Measurements from ENCODE around the gene AMBRA1.

Gene AMBRA1

DNA sequence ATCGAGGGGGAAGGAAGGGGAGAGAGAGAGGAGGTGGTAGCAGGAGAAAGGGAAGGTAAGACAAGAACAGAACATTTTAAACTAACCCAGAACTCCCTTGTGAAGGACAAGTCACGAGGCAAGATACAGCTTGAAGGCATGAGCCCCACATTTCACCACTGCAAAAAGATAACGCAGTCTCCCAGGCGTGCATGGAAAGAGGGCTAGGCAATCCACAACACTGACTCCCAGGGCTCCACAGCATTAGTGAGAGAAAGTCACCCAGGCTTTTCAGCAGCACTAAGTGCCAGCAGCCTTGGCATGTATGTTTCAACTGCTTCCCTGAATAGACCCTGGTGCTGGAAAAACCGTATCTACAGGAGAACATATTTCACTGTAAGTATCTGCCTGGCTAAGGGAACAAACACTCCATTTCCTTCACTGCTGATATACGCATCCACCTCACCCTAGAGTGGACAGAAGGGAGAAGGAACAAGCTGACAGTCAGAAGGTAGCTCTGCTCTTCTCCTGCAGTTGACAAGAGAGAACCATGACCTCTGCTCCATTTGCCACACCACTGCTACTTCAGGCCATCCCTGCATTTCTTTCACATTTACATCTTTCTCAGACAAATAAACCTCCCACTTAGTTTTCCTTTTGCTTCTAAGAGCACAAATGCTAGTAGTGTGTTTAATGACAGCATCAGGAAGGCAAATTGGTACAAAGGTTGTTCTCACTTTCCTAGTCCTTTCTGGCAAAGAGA, 87.9 kb downstream of the AMBRA1 start:
- no peak for DNase-seq

DNA sequence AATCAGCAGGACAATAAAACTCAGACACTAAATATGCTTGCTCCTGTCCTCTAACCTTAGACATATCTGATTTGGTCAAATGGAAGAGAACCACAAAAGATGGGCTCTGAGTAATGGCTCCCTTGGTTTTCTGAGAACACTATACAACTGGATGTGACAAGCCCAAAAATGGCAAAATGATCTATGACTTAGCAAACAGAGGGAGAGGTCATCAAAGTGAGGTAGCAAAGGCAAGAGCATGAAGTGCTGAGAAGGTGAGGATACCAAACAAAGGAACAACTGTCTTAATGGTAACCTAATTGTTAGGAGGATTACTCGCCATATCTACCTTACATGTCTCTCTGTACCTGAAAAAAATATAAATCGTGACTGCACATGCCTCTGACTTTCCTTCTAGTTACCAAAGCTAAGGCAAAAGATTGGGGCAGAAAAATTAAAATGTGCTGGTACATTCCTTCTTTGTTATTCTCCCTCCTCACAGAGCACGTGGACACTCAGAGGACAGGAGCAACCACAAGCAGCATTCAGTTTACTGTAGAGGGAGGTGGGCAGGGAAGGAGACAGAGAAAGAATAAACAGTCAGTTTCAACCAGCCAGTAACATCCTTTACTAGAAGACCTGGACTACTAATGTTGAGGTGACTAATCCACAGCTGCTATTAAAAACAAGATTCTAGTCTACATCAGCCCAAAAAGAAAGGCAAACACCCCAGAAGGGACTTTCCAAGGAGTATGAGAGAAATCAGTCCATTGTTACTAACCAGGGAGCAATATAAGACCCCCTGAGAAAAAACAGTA, 88.8 kb downstream of the AMBRA1 start:
- DNase-seq: no peak

DNA sequence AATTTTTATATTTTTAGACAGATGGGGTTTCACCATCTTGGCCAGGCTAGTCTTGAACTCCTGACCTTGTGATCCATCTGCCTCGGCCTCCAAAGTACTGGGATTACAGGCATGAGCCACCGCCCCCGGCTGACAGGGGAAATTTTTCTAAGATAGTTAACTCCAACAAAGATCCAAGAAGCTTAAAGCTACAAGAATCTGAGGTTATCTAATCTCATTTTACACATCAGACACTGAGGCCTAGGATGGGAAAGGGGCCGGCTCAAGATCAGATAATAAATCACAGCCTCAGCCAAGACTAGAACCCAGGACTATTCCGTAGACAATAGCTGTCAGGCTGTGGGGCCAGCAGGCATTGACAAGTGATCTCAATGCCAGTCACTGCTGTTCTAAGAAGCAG, 94.0 kb downstream of the AMBRA1 start:
- DNase-seq: peak; percentile 24

- peak; percentile 14 for DNase-seq
These were observed 94.9 kb downstream of the AMBRA1 start for GRCh38 chr11:46498968-46499367.

DNA sequence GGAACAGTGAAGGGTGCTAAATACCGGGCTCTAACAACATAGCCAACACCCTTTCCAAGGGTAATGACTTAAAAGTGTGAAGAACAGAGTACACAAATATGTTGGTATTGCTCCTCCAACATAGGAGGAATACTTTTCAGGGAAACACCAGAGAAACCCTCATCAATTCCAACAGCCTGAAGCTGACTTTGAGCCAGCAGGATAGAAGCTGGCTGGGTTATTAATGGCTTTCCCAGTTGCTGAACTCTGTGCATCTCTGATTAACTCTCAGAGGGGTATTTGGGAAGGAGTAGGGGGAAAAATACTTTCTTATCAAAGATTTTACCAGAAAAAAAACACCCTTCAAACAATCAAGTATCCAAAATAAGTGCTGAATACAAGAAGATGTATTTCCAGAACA, 95.6 kb downstream of the AMBRA1 start:
- DNase-seq: no peak

DNA sequence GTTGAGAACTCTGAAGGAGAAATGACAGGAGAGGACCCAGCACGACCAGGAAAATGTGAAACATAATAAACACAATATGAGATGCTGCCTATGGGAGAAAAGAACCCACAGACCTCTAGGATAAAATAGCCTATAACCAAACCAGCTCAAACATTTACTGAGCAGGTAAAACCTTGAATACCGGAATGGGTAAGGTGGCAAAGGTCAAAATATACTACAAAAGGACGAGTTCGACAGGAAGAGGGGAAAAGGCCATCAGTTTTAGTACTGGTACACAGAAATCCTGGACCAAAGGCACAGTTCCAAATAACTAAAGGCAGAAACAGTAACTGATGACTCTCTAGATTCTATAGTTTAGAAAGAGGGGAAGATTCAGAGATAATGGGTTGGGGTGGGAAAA, 96.3 kb downstream of the AMBRA1 start:
- no peak for DNase-seq

DNA sequence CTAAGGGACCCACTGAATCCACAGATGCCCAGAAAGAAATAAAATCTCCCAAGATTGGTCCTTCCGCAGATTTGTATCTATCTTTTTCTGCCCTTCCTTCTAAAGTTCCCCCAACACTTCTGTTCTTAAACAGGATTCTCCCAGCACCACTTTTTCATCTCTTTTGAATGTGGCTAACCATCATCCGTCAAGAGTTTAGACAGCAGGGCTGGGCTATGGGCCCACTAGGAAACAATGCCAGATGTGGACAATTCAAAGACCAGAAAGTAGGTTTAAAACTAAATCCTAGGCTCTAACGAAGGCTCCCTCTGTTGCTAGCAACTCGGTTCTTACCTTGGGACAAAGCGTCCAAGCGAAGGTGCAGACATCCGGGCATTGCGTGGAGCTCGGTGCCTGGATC, 100.0 kb downstream of the AMBRA1 start:
- no peak for DNase-seq

DNA sequence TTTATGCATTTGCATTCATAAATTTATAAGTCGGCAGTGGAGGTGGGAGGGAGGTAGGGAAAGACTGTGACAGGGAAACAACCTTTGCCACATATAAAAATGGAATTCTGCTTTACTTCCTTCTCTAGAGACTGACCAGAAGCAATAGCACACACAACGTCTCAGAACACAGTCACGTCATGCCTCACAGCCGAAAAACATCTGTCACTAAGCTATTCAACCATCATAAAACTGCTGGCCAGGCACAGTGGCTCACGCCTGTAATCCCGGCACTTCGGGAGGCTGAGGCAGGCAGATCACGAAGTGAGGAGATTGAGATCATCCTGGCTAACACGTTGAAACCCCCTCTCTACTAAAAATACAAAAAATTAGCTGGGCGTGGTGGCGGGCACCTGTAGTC, 101.3 kb downstream of the AMBRA1 start:
- no peak for DNase-seq

- DNase-seq: no peak
These were observed 102.0 kb downstream of the AMBRA1 start for GRCh38 chr11:46491661-46492330.

DNA sequence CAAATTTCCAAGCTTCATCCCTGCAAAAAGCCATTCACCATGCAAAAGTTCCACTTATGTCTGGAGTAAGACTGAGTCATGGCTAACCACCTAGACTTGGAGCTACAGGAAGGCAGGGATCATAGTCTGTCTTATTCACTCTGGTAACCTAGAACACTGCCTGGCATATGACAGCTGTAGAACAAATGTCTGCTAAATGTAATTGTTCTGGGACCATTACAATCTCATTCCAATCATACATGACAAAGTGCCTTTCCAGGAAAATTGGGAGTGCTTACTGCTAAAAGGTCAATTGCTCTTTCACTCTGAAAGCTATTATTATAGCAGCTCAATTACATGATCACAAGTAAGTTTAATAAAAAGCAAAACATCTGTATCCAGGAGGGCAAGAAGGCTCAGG, 103.2 kb downstream of the AMBRA1 start:
- DNase-seq: no peak

DNA sequence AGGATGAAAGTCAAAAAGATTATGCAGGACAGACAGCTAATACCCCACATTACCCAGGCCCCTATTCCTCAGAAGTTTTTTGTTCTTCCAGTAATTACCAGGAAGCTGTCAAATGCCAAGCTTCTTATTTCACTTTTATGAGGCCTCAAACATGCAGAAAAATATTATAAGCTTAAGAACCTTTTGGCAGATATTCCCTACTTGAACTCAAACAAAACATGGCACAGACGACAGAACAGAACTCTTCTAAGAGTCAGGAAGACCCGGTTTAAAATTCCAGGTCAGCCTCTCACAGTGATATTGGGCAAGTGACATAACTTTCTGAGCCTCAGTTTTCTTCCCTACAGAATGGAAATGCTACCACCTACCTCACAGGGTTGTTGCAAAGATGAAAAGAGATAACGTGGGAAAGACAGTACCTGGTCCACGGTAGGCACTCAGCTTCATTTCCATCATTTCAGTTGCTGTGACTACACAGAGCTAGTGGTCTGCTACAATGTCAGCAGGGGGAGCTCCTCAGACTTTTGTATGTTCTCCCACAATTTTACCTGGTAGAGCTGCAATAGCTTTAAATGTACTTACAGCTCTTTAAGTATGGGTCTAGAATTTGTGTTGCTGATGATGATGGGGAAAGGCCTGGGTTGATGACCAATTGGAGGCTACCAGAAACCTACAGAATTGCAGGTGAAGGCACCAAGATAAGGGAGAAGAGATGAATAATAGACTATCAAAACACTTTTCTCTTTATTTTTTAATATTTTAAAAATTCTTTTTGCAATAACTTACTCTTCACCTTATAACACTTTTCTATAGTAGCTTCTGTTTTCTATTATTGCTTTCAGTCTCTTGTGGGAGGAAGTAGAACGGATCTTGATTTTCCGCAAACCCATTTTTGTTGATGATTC, 103.9 kb downstream of the AMBRA1 start:
- peak; percentile 60 for DNase-seq

- DNase-seq: no peak
These were observed 107.9 kb downstream of the AMBRA1 start for GRCh38 chr11:46485856-46486443.

DNA sequence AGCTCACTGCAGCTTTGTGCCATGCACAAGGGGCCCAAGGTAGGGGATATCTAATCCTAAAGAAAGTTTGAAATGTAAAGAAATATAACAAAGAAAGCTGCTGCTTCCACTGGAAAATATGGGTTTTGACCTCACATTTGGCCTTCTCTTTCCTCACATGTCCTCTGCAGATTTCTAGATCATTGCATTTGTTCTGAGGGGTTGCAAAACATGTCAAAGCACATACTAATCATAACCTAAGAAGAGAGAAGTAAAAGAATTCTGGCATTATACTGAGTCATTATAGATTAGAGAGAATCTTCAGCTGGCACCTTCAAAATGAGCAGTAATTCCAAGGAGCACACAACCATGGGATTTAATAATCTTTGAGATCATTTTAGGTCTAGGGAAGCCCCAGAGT, 109.7 kb downstream of the AMBRA1 start:
- DNase-seq: no peak

DNA sequence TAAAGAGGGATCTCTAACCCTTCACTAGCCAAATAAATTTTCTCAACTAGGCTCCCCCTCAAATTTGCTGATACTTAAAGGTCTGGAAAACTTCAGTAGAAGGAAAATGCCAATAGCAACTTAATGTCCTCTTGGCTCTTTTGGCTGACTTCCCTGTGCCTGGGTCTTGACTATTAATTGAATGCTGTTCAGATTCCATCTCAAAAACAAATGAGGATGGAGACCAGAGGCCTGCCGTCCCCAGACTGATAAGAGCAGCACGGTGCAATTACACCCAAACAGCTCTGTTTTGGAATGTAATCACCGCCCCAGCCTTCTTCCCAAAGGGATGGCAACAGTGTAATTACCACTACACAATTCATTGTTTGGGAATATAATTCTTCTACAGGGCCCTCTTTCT, 112.9 kb downstream of the AMBRA1 start:
- peak; percentile 68 for DNase-seq

GRCh38 chr11:46480166-46480726, 113.6 kb downstream of the AMBRA1 start:
- DNase-seq: no peak

GRCh38 chr11:46479601-46480000, 114.2 kb downstream of the AMBRA1 start:
- no peak for DNase-seq

DNA sequence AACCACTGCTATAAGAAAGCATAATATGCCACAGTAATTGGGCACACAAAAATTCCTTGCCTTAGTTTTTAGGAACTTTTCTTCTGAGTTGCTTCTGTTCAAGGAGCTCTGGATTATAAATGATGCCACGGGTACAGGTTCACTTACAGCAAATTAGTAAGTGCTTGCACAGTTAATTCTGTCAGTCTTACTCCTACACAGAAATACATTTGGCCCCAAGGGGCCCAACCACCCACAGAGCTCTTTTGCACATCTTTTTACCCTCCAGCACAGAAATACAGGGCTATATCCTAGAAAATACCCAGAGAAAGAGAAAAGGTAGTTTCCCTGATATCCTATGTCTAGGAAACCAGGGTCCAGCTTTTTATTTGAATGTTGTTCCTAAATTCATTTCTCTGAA, 115.6 kb downstream of the AMBRA1 start:
- DNase-seq: no peak

- DNase-seq: no peak
These were observed 116.7 kb downstream of the AMBRA1 start for GRCh38 chr11:46477136-46477535.

DNA sequence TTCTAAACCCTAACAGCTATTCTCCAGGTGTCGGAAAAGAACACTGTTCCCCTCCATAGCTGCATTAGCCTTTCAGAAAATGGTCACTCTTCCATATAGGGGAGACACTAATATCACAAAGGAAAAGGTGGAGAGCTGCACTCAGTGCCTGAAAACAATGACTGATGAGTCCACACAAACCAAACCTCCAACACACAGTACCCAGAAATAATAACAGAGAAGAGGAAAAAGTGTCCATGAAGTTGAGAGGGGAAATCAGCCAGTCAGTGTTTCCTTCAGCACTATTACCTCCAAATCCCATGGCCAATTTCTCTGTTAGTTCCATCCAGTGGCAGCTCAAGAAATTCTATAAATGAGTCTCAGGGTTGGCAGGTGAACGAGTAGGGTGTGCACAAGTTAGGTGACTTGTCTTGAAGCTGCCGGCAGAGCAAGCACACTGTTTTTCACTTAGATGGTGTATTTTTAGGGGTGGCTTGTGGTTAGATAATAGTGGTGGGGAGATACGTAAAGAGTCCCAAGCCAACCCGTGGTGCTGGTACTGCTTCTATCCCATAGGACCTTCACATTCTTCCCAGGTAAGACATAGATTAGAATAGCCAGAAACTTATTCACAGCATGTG, 117.8 kb downstream of the AMBRA1 start:
- DNase-seq: no peak

DNA sequence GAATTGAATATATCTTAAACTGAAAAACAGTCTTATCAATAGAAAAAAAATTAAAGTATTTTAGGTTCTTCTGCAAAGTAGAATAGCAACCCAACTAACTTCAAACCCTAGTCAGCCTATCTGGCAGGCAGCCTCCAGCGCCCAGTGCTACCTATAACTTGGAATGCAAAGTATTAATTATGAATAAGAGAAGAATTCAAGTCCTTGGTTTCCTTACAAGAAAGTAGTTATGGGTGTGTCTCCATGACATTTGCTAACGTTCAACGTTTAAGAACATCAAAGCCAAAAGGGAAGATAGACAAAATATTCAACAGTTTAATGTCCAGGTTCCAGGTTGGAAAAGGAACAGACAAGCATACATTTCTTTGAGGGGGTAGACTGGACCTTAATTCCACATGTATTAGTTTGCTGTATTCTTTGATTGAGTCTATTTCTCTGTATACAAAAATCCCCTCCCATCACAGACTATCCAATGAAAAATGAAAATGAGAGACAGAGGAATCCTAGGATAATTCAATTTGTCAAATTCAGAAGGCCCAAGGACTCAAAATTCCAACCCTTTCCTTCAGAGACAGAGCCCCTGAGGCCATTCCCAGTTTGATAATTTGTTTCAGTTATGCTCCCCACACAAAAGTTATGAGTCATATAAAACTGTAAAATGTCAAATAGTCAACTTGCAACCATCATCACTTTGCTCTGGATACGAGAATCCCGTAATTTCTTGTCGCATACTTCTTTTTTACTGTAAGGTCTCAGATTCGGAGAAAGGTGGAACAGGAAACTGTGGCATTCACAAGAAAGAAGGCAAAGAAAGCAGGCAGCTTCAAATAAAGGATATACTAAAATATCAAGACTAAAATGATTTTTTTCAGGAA, 118.5 kb downstream of the AMBRA1 start:
- no peak for DNase-seq

DNA sequence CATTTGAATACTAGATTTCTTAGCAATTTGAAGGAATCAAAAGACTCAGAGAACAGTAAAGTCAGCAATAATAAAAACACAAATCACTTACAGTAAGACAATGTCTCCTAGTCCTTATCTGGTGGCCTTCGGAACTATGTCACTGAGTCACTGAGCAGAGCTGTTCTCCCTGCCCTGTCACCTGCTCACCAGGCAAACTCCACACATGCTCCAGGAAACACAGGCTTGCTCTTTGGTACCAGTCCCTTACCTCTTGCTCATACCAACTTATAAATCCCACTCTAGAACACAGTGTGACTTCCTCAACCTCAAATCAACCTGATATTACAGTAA, 121.2 kb downstream of the AMBRA1 start:
- DNase-seq: no peak

All from islet precursor cell (in vitro differentiated cells).